NCI-H69 (cell line): Measurements from ENCODE around the gene ARHGEF12.

ENCODE experiments used
- DNase-seq: peaks from one replicate; lab custom pipeline; 2025; lab: John Stamatoyannopoulos, UW

ARHGEF12 gene

DNA sequence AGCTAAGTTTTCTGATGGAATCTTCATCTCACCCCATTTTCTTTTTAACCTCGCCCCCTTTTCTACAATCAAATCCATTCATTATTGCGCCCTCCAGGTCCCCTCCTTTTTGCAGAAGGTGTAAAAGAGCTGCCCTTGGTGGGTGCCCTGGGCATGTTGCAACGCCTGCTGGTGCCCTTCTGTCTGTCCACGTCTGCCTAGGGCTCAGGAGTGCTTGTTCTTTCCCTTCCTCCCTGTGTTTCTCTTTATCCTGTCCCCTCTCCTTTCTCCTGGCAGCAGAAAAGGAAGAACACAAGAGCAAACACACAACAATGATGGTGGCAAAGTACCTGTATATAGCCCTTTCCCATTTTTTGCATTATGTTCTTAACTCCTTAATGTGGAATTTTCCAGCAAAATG lies 17.3 kb upstream of the ARHGEF12 start:
- no peak for DNase-seq

DNA sequence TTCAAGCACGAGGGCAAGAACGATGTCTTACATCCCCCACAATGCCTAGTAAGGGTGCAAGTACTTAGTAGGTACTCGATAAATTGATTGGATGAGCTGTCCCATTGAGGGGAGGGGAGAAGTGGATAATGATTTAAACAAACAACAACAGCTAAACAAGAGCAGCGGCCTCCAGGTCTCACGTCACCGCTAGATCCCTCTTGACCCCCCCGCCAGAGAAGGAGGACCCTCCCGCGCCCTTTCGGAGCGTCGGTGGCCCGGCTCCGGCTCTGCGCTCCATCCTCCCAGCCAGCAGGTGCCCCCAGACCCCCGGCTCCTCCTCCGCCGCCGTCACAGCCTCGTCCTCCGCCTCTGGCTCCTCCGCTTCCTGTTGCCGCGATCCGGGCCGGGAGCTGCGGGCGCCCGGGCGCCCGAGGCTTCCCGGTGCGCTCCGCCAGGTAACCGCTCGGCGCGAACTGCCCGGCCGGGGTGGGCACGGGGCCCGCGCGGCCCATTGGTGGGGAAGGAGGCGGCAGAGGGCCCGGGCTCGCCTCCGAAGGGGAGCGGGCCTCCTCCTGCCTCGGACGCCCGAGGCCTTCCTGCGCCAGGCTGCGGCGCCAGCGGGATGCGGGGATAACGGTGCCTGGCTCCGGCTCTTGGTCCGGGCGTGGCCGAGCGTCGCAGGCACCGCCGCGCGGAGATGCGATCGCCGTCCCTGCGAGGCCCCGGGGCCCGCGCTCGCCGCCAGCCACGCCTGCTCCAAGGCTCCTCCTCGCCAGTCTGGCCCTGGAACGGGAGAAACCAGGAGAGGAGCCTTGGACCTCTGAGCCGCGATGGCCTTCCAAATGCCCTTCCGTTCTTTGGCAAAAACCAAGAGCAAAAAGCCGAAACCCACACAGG lies 11.0 kb upstream of the ARHGEF12 start, which contains the start of gene TLCD5:
Gene TLCD5, plus strand, starts transcription at position 368 of the 879 bp plus-strand sequence. CDS start 2,143 bp downstream, outside the sequence.
- DNase-seq: peak; percentile 88

DNA sequence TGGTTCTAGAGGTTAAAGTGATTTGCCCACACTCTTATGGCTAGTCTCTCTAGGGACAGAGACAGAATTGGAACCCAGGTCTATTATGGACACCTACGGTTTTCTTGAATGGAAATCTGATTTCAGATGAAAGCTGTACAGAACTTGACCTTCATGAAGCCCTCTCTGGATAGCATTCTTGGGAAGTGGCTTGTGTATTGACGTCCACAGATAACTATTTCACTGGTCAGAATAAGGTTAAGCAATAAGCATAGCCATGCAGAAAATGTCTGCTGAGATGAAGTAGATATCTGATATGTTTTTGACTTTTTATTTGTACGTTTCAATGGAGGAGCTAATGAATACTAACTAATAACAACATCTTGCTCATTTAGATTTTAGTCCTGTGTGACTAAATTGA lies 10.0 kb upstream of the ARHGEF12 start:
- no peak for DNase-seq

DNA sequence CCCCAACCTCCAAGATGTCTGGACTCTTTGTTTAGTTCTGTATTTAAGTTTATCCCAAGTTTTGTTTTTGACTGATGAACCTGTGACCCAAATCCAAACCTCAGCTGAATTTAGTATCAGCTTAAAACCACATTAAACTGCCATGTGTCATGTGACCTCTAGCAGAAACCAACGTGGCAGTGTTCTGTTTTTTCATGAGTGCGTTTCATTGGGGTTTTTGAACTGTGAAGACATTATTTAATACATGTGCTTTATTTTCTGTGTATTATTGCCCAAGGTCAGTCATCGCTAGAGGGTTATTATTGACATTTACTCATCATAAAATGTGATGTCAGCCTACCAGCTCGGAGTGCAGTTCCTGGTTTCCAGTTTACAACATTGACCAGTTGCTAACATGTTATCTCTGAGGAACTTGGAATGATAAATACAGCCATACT lies 9.3 kb upstream of the ARHGEF12 start:
- no peak for DNase-seq

- no peak for DNase-seq
Observed at GRCh38 chr11:120327311-120327710, 8.9 kb upstream of the ARHGEF12 start.

GRCh38 chr11:120329556-120329955 lies 6.7 kb upstream of the ARHGEF12 start:
- no peak for DNase-seq

DNA sequence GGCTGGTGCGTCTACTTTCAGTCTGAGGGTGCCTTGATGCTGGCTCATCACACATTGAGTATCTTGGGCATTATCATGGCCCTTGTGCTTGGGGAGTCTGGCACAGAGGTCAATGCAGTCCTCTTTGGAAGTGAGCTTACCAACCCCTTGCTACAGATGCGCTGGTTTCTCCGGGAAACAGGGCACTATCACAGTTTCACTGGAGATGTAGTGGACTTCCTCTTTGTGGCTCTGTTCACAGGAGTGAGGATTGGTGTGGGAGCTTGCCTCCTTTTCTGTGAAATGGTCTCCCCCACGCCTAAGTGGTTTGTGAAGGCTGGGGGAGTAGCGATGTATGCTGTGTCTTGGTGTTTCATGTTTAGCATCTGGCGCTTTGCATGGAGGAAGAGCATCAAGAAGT lies 6.2 kb upstream of the ARHGEF12 start:
- no peak for DNase-seq

DNA sequence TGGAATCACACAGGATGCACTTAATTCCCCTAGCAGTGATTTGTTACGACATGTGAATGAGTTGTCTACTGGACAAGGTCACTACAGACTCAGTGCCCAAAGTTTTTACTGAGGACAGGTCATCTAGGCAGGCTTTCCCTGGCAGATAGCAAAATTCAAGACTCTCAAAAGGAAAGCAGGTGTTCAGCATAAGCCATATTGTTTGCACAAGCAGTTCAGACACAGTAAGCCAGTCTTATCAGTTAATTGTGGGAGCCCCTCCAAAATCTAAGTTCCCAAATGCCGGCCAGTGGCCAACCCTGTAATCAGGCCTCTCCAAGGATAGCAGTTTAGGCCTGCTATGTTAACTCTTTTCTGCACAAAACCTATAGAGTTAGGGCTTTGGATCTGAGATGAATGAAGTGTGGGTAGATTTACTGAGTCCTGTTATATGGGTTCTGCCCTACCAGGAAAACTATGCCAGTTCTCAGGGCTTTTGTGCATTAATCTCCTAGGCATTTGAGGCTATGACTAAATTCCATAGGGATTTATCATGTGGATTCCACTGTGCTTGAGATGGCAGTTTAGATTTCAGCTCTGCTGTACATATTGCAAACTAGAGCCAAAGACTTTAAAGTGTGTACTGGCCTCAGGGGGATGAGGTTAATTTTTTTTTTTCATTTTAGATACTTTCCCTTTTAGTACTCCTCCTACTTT lies 4.8 kb upstream of the ARHGEF12 start:
- peak; percentile 24 for DNase-seq

GRCh38 chr11:120332822-120333716 lies 3.1 kb upstream of the ARHGEF12 start:
- DNase-seq: no peak

DNA sequence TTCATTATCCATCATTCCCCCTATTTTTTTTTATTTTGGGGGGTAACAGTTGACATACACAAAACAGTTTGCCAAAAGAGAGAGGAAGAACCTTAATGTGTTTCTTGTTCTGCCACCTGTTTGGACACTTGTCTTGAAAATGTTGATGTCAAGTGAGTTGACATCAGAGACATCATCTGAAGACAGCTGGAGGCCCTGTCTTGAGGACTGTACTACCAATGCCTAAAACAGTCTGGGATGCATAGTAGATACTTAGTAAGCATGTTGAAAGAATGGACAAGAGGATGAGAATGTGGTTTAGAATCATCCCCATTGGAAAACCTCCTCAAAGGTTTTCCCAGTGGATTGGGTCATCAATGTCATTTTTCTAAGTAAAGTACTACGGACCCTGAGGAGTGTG lies 2.4 kb upstream of the ARHGEF12 start:
- DNase-seq: no peak

GRCh38 chr11:120334332-120334731 lies 1.9 kb upstream of the ARHGEF12 start:
- no peak for DNase-seq

DNA sequence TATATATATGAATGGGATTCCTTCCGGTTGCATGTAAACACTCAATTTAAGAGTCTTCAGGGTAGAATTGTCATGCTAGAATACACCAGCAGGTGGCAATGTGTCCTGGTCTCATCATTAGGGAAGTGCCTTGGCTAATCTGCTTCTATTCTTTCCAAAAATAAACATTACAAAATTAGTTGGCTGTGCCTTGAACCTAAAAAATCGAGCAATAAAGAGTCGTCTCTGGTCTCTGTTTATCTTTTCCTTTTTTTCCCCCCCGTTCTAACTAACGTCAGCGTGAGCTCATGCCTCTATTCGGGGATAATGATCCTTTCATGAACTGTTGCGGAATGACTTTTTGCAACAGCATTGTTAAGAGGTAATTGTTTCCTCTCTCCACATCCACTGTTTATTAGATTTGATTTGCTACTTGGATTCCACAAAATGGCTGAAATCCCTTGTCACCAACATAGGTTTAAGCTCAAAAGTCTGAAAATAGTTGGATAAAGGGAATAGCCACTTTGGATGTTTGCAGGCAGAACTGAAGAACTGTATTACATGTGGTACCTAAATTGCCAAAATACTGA lies 1.2 kb upstream of the ARHGEF12 start:
- DNase-seq: peak; percentile 86

DNA sequence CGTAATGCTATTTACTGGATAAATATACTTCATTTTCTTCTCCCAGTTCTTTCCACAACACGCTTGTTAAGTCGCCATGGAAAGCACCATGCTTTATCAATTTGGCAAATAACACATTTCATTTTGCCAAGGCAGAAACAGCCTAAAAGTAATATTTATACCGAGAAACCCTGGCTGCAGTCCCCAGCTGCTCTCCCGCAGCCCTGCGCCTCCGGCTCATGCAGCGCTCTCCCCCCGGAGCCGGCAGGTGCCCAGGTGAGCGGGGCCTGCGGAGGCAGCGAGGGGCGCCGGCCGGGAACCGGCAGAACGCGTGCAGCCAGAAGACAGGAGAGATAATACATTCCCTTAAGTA lies 681 bp upstream of the ARHGEF12 start:
- DNase-seq: peak; percentile 84

GRCh38 chr11:120336641-120337354 lies 585 bp downstream of the ARHGEF12 start:
- DNase-seq: peak; percentile 81

- peak; percentile 62 for DNase-seq
Observed at GRCh38 chr11:120337355-120338106, 1.3 kb downstream of the ARHGEF12 start.

GRCh38 chr11:120338107-120338933 lies 2.1 kb downstream of the ARHGEF12 start:
- DNase-seq: no peak

DNA sequence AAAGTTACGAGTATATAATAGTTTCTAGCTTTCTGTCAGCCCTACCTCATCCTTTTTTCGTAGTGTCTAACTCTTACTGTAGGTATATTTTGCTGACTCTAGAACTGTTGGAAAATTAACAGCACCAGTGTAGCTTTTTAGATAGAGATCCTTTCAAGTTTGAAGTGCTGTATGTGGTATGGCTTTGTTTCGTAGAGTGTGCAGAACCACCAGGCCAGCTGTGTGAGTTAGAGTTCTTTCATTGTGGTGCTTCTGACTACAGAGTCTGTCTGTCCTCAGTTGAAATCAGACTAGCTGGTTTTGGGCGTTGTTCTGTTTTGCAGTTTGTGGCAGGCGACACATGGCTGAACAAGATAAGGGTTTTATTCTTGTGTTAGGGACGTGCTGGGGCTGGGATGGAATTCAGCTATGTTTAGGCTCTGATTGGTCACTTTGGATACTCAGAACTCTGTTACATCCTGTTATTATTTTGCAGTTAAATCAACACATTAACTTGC lies 3.2 kb downstream of the ARHGEF12 start:
- DNase-seq: peak; percentile 15

DNA sequence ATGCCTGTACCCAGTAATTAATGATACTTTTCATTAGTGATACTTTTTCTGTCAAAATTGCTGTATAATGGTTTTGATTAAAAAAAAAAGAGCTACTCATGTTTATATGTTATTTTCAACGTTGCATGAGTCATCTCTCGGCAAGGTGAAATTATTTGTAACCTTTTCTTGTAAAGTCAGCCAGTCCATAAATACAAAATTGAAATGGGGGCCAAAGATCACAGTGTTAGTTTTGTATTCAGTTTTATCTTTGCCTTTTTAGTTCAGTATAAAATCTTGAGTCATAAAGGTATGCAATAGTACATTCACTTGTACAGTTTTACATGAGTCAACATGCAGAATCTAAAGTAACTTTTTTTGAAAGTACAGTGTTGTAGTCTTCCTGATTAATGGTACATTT lies 4.3 kb downstream of the ARHGEF12 start:
- DNase-seq: no peak

DNA sequence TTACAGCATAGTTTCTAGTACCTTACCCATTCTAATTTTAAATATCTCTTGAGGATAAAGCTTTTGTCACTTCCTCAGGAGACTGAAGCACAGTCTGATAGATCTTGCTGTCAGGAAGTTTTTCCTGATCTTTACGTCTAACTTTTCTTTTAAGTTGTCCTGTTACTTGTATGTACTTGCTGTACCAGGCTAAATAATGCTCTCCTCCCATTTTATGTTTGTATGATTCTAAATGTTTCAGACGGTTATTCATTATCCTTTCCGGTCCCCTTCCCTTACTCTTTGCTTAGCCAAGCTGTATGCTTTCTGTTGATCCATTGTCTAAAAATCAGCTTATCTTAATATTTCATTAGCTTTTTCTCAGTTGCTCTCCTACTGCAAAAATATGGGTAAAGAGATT lies 6.0 kb downstream of the ARHGEF12 start:
- DNase-seq: no peak
